ENCODE data around the gene ZNF366.

The ZNF366 gene

GRCh38 chr5:72427488-72428437 lies 79.4 kb downstream of the ZNF366 start:
- no peak overlapping the region for H3K4me3 ChIP-seq (ENCODE audit: low read depth, low read length)
- no peak for DNase-seq (ENCODE audit: low read depth, low spot score)
- TF ChIP-seq CTCF (IDR thresholded peaks at IDR 0.05; ENCODE audit: insufficient read depth, low read length, missing control alignments), result no peak
- ChIA-PET POLR2A (no interaction called here), CTCF (no interaction called here)

GRCh38 chr5:72427016-72427415 lies 80.2 kb downstream of the ZNF366 start:
- no peak for TF ChIP-seq CTCF (IDR thresholded peaks at IDR 0.05; ENCODE audit: insufficient read depth, low read length, missing control alignments)
- ChIA-PET CTCF (no interaction called here), POLR2A (no interaction called here)
- no peak overlapping the region for H3K4me3 ChIP-seq (ENCODE audit: low read depth, low read length)
- no peak for DNase-seq (ENCODE audit: low read depth, low spot score)

- TF ChIP-seq CTCF (IDR thresholded peaks at IDR 0.05; ENCODE audit: insufficient read depth, low read length, missing control alignments), result no peak
- no peak for DNase-seq (ENCODE audit: low read depth, low spot score)
- ChIA-PET POLR2A (no interaction called here), CTCF (interaction anchor here (0.8 to 1.2 kb wide), 2 partner anchors 14 to 16 kb away, joined by 3 to 4 read pairs; no protein-coding TSS in a partner anchor)
- H3K4me3 ChIP-seq (ENCODE audit: low read depth, low read length), result no peak overlapping the region
These were observed 81.2 kb downstream of the ZNF366 start for GRCh38 chr5:72426019-72426418.

GRCh38 chr5:72418271-72418670 lies 88.9 kb downstream of the ZNF366 start:
- ChIA-PET POLR2A (no interaction called here), CTCF (no interaction called here)
- no peak for DNase-seq (ENCODE audit: low read depth, low spot score)
- no peak for TF ChIP-seq CTCF (IDR thresholded peaks at IDR 0.05; ENCODE audit: insufficient read depth, low read length, missing control alignments)
- H3K4me3 ChIP-seq (ENCODE audit: low read depth, low read length), result no peak overlapping the region

- CTCF ChIA-PET, result no interaction called here
- POLR2A ChIA-PET, result no interaction called here
- TF ChIP-seq CTCF (IDR thresholded peaks at IDR 0.05; ENCODE audit: insufficient read depth, low read length, missing control alignments), result no peak
- DNase-seq (ENCODE audit: low read depth, low spot score), result no peak
- H3K4me3 ChIP-seq (ENCODE audit: low read depth, low read length), result no peak overlapping the region
These were observed 89.7 kb downstream of the ZNF366 start for GRCh38 chr5:72417333-72418062.

Data from AG04449 (cell line).